Mammary epithelial cell (primary cell): Measurements from ENCODE around the gene TRIM26.

Experiments
- EZH2 ChIP-seq: IDR thresholded peaks from 2 replicates; pipeline ENCODE4 v1.6.1; 2012; ENCODE audit warnings: low read length, inconsistent platforms, borderline replicate concordance
- TF ChIP-seq, protein P1 (sequence below), 2 donors: IDR thresholded peaks in 1 of 2; conservative IDR thresholded peaks in 1 of 2; 2 replicates each; pipeline ENCODE4 v1.5.1; 2011 to 2012; ENCODE audit warnings: inconsistent platforms in 2 of 2, low read length in 2 of 2, mild to moderate bottlenecking in 2 of 2, control low read depth in 1 of 2, low read depth in 1 of 2; ENCODE audit not compliant: insufficient read depth in 1 of 2; ENCODE audit errors: extremely low read depth in 1 of 2

DNA sequence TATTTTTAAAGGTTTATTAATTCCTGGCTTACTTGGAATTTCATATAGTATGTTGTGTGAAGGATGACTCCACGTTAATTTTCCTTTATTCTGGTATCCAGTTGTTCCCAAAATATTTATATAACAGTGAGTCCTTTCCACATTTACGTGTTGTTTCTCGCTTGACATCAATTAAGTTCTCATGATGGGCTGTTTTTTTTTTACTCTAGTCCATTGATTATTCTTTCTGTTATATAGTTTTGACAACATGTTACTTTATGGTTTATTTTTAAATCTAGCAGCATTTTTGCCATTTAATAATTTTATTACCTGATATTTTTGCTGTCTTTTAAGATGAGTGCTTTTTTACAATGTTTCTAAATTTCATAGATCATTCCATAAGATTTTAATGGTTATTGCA is 70.5 kb downstream of the TRIM26 start:
- TF ChIP-seq, protein P1, sequence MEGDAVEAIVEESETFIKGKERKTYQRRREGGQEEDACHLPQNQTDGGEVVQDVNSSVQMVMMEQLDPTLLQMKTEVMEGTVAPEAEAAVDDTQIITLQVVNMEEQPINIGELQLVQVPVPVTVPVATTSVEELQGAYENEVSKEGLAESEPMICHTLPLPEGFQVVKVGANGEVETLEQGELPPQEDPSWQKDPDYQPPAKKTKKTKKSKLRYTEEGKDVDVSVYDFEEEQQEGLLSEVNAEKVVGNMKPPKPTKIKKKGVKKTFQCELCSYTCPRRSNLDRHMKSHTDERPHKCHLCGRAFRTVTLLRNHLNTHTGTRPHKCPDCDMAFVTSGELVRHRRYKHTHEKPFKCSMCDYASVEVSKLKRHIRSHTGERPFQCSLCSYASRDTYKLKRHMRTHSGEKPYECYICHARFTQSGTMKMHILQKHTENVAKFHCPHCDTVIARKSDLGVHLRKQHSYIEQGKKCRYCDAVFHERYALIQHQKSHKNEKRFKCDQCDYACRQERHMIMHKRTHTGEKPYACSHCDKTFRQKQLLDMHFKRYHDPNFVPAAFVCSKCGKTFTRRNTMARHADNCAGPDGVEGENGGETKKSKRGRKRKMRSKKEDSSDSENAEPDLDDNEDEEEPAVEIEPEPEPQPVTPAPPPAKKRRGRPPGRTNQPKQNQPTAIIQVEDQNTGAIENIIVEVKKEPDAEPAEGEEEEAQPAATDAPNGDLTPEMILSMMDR (conservative IDR thresholded peaks at IDR 0.05 in 1 of 2, IDR thresholded peaks at IDR 0.05 in 1 of 2; ENCODE audit: extremely low read depth in 1 of 2, insufficient read depth in 1 of 2, low read depth in 1 of 2, low read length in 2 of 2) = no peak
- no peak for TF ChIP-seq EZH2
